ENCODE results near the gene CCDC178.

CCDC178 gene

DNA sequence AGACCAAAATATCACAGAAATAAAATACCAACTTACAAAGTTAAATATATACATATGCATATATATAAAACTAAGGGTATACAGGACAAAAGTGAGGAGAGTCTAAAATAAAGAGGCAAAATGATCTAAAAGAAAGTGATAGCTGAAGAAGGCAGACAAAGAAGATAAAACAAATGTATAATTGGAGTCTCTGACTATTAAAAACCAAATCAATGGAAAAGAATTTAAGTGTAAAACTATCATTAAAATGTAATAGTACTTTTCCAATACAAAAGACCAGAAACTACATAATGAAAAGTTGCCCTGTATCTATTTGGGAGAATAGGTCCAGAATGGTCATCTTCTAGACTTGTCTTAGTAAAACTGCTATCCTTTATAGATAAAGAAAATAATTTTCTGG lies 400.3 kb downstream of the CCDC178 start:
- POLR2A ChIA-PET, result no interaction called here
- no peak for TF ChIP-seq CTCF (IDR thresholded peaks at IDR 0.05; ENCODE audit: control extremely low read depth, extremely low read depth, low read depth, missing control alignments)
- CTCF ChIA-PET, result no interaction called here
- no peak for DNase-seq (ENCODE audit: extremely low spot score)

GRCh38 chr18:33034945-33035344 lies 405.6 kb downstream of the CCDC178 start:
- no peak for TF ChIP-seq CTCF (IDR thresholded peaks at IDR 0.05; ENCODE audit: control extremely low read depth, extremely low read depth, low read depth, missing control alignments)
- CTCF ChIA-PET, result no interaction called here
- POLR2A ChIA-PET, result no interaction called here
- DNase-seq (ENCODE audit: extremely low spot score), result no peak

DNA sequence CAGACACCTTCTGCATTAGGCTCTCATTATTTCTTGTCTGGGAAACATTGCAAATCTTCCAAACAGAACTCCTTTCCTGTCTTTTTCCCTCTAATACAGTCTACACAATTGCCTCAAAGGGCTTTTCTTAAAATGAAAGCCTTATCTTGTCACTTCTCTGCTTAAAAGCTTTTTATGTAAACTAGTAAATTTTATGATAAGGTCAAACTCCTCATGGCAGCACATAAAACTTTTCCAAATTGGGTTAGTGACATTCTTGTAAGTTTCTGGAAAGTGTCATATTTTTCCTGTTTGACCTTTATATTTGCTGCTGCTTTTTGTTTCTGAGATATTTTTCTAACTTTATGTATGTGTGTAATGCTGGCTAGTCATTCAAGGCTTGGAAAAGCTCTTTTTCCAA lies 406.3 kb downstream of the CCDC178 start:
- no peak for DNase-seq (ENCODE audit: extremely low spot score)
- CTCF ChIA-PET, result no interaction called here
- no peak for TF ChIP-seq CTCF (IDR thresholded peaks at IDR 0.05; ENCODE audit: control extremely low read depth, extremely low read depth, low read depth, missing control alignments)
- POLR2A ChIA-PET, result no interaction called here

- ChIA-PET CTCF (no interaction called here), POLR2A (no interaction called here)
- no peak for DNase-seq (ENCODE audit: extremely low spot score)
- TF ChIP-seq CTCF (IDR thresholded peaks at IDR 0.05; ENCODE audit: control extremely low read depth, extremely low read depth, low read depth, missing control alignments), result no peak
Observed at GRCh38 chr18:33022370-33022769, 418.2 kb downstream of the CCDC178 start.

- ChIA-PET POLR2A (no interaction called here), CTCF (no interaction called here)
- no peak for TF ChIP-seq CTCF (IDR thresholded peaks at IDR 0.05; ENCODE audit: control extremely low read depth, extremely low read depth, low read depth, missing control alignments)
- DNase-seq (ENCODE audit: extremely low spot score), result no peak
Observed at GRCh38 chr18:33020877-33021276, 419.6 kb downstream of the CCDC178 start.

GRCh38 chr18:33014060-33014796 lies 426.3 kb downstream of the CCDC178 start:
- ChIA-PET CTCF (no interaction called here), POLR2A (no interaction called here)
- no peak for TF ChIP-seq CTCF (IDR thresholded peaks at IDR 0.05; ENCODE audit: control extremely low read depth, extremely low read depth, low read depth, missing control alignments)
- DNase-seq (ENCODE audit: extremely low spot score), result no peak

Measured in GM10248 (cell line).